ENCODE data around the gene AIMP1.

GRCh38 chr4:106277140-106277675 is 39.1 kb upstream of the AIMP1 start:
- TF ChIP-seq POLR2A (IDR thresholded peaks at IDR 0.05), result no peak
- no peak for TF ChIP-seq CTCF (IDR thresholded peaks at IDR 0.05)

Data from adrenal gland (tissue), 5 donors.